Large intestine (tissue), 12 donors: ENCODE data around the gene TTLL7. TPM values are rescaled to one million over a fixed set of nuclear protein-coding genes. Genes with fewer than 3 reads are reported as not detected.
A peak's percentile ranks its signal among the peaks of the same experiment; 100 is the strongest.

ENCODE experiments used
- DNase-seq, 2 donors: peaks; one replicate each; pipeline versions ENCODE4 v3.0.0 to v3.0.0-alpha.2; 2013
- H3K27ac ChIP-seq: one replicate; pipeline ENCODE4 v1.5.1; 2013; ENCODE audit warnings: low read length
- H3K27me3 ChIP-seq: 2 replicates; pipeline ENCODE4 v1.6.1; 2013; ENCODE audit warnings: low read length; ENCODE audit not compliant: control insufficient read depth, insufficient read depth
- H3K36me3 ChIP-seq: 2 replicates; pipeline ENCODE4 v1.6.1; 2013; ENCODE audit warnings: low read length; ENCODE audit not compliant: control insufficient read depth, insufficient read depth
- H3K4me1 ChIP-seq: one replicate; pipeline ENCODE4 v1.6.1; 2013; ENCODE audit warnings: low read length; ENCODE audit not compliant: control insufficient read depth, insufficient read depth
- H3K4me3 ChIP-seq: one replicate; pipeline ENCODE4 v1.5.1; 2013; ENCODE audit warnings: low read length
- H3K9me3 ChIP-seq: one replicate; pipeline ENCODE4 v1.6.1; 2013; ENCODE audit warnings: mild to moderate bottlenecking, low read depth, low read length, moderate library complexity; ENCODE audit not compliant: control insufficient read depth
- WGBS: methylation state at CpG from one replicate; pipeline ENCODE4 v1.1.5; 2013; ENCODE audit warnings: low lambda C conversion rate; ENCODE audit not compliant: insufficient coverage; 5-methylcytosine and 5-hydroxymethylcytosine counted together
- long read RNA-seq, 11 donors: transcript quantifications; one replicate each; lab custom pipeline, GENCODE V29; 2026
- polyA plus RNA-seq: library from polyadenylated mRNA; unstranded; fragments of 120-200 nt; gene quantifications from one replicate; pipeline ENCODE4 v1.2.1, GENCODE V29; 2013

The TTLL7 gene, protein sequence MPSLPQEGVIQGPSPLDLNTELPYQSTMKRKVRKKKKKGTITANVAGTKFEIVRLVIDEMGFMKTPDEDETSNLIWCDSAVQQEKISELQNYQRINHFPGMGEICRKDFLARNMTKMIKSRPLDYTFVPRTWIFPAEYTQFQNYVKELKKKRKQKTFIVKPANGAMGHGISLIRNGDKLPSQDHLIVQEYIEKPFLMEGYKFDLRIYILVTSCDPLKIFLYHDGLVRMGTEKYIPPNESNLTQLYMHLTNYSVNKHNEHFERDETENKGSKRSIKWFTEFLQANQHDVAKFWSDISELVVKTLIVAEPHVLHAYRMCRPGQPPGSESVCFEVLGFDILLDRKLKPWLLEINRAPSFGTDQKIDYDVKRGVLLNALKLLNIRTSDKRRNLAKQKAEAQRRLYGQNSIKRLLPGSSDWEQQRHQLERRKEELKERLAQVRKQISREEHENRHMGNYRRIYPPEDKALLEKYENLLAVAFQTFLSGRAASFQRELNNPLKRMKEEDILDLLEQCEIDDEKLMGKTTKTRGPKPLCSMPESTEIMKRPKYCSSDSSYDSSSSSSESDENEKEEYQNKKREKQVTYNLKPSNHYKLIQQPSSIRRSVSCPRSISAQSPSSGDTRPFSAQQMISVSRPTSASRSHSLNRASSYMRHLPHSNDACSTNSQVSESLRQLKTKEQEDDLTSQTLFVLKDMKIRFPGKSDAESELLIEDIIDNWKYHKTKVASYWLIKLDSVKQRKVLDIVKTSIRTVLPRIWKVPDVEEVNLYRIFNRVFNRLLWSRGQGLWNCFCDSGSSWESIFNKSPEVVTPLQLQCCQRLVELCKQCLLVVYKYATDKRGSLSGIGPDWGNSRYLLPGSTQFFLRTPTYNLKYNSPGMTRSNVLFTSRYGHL
- polyA plus RNA-seq, result 6.3 TPM
- long read RNA-seq, donor 1, result 0 reads
- long read RNA-seq, donor 2, result 0 reads
- long read RNA-seq, donor 3, result 0 reads
- long read RNA-seq, donor 4, result 0 reads
- long read RNA-seq, donor 5, result 0 reads
- long read RNA-seq, donor 6, full-length matches to known transcripts, result 1 of 1 reads
- long read RNA-seq, donor 6, partial matches to known transcripts, result 0 of 1 reads
- long read RNA-seq, donor 6, other reads (novel, unspliced or antisense), result 0 of 1 reads
- long read RNA-seq, donor 7, result 0 reads
- long read RNA-seq, donor 8, result 0 reads
- long read RNA-seq, donor 9, result 0 reads
- long read RNA-seq, donor 10, result 0 reads
- long read RNA-seq, donor 11, result 0 reads

DNA sequence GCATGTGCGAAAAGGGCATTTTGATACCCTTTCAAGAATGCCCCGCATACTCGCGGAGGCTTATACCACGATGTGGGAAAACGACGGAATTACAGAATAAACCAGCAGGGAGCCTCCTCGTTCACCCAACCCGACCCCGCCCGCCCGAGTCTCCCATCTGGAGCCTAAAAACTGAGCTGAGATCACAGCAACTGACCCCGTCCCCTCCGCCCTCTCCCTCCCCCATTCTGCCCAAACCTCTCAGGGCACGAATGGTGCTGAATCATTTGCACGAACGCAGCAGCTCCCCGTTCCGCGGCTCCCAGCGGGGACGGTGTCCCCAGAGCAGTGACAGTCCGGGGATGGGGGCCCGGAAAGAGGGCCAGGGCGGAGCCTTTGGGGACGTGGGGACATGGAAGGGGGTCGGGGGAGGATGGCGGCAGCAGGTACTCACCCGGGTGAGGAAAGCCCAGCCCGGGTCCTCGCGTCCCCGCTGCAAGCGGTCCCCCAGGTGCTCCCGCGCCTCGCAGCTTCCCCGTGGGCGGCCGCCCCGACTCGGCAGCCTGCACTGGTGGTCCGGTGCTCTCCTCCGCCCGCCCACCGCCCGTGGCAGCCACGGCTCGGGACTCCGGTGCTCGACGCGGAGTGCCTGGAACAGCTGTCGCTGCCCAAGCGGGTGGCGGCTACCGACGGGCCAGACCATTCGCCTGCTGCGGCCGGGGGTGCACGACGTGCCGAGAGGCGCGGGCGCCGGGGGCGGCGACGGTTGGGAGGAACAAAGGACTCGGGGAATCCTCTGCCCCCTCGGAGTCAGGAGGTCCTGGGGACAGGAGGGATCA lies at the start of gene TTLL7:
Gene TTLL7, minus strand, starts transcription at position 635 of the 818 bp plus-strand sequence. CDS start 46,921 bp downstream, outside the sequence.
- Histone ChIP-seq H3K9me3 (no peaks in the 10 kb centered on the region), H3K36me3 (no peaks in the 10 kb centered on the region), H3K27ac (no peak within 1 kb of the TSS), H3K4me1 (no peaks in the 10 kb centered on the region), H3K4me3 (peak within 1 kb of the TSS; percentile 79), H3K27me3 (peaks cover 53% of the 10 kb centered on the region)
- no CpG with 5 or more reads among the region's 73 CpGs for WGBS
- DNase-seq, result peak; percentile 48 to 82

DNA sequence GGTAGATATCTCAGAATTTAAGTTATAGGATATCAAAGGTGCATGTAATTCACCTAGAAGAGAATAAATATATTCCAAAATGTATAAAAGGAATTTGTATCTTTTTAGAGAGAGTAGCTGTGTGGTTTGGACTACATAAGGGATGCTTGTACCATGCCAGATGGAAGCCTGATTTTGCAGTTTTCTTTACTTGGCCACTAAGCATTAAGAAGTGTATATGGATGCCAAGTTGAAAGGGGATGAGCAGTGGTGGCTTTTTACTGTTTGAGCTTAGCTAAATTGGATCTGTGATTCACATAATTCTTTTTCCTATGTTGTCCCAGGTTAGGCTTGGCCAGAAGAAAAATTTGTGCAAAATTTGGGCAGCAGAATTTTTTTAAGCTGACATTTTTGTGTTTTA lies 43.5 kb upstream of the TTLL7 start:
- Histone ChIP-seq H3K9me3 (no peaks in the 10 kb centered on the region), H3K27ac (no peak overlapping the region), H3K4me3 (no peak overlapping the region), H3K4me1 (no peaks in the 10 kb centered on the region), H3K27me3 (no peaks in the 10 kb centered on the region), H3K36me3 (no peaks in the 10 kb centered on the region)
- no peak for DNase-seq

DNA sequence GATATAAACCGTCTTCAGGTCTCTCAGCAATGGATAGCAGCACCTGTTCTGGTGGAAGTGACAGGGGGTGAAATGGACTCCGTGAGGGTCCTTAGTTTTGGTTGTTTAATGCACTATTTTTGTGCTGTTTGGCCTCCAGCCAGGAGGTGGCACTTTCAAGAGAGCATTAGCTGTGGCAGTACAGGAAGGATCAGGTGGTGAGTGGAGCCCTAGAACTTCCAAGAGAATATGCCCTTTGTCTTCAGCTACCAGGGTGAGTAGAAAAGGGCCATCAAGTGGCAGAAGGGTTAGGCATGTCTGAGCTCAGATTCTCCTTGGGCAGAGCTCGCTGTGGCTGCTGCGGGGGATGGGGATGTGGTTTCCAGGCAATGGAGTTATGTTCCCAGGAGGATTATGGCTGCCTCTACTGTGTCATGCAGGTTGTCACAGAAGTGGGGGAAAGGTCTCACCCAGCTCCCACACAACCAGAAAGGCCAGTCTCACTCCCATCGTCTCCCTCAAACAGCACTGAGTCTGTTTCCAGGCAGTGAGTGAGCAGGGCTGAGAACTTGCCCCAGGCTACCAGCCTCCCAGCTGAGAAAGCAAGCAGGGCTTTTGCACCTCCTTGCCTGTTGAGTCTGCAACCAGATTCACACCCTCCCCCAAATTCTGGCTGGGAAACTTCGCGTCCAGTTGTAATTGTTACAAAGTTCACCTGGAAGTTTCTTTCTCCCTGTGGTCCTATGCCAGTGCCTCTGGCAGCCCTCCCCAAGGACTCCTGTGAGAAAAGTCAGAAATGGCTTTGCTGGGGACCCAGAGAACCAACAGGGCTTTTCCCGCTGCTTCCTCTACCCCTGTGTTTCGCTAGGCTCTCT lies 39.1 kb upstream of the TTLL7 start:
- H3K4me3 ChIP-seq, result no peak overlapping the region
- H3K4me1 ChIP-seq, result no peaks in the 10 kb centered on the region
- H3K27ac ChIP-seq, result no peak overlapping the region
- no CpG with 5 or more reads among the region's 9 CpGs for WGBS
- H3K27me3 ChIP-seq, result no peaks in the 10 kb centered on the region
- H3K36me3 ChIP-seq, result no peaks in the 10 kb centered on the region
- no peak for DNase-seq
- no peaks in the 10 kb centered on the region for H3K9me3 ChIP-seq

DNA sequence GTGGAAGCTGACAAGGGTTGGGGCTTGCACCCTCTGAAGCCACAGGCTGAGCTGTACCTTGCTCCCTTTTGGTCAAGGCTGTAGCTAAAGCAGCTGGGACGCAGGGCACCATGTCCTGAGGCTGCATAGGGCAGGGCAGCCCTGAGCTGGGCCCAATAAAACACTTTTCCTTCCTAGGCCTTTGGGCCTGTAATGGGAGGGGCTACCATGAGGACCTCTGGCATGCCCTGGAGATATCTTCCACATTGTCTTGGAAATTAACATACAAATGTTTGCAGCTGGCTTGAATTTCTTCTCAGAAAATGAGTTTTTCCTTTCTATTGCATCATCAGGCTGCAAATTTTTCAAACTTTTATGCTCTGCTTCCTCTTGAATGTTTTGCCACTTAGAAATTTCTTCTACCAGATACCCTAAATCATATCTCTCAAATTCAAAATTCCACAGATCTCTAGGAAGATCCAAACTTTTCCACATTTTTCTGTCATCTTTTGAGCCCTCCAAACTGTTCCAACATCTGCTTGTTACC lies 32.9 kb upstream of the TTLL7 start:
- H3K36me3 ChIP-seq, result no peaks in the 10 kb centered on the region
- no peak overlapping the region for H3K27ac ChIP-seq
- DNase-seq, result no peak
- no peaks in the 10 kb centered on the region for H3K9me3 ChIP-seq
- peaks cover 5% of the 10 kb centered on the region for H3K4me1 ChIP-seq
- no peak overlapping the region for H3K4me3 ChIP-seq
- H3K27me3 ChIP-seq, result no peaks in the 10 kb centered on the region
- WGBS, result no CpG with 5 or more reads among the region's 1 CpG

DNA sequence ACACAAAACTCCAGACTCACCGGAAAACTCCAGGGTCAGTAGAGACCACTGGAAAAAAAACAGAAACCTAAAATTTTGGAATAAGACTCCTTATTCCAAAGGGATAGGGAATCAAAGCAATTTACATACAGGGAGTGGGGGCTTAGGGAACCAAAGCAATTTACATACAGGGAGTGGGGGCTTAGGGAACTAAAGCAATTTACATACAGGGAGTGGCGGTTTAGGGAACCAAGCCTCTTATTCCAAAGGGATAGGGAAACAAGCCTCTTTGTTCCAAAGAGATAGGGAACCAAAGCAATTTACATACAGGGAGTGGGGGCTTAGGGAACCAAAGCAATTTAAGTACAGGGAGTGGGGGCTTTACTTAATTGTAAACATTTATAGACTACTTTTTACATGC lies 28.4 kb upstream of the TTLL7 start:
- DNase-seq, result no peak
- peaks cover 5% of the 10 kb centered on the region for H3K4me1 ChIP-seq
- no peak overlapping the region for H3K27ac ChIP-seq
- no peaks in the 10 kb centered on the region for H3K9me3 ChIP-seq
- no peak overlapping the region for H3K4me3 ChIP-seq
- 78% methylated on average over 1 of the region's 2 CpGs for WGBS
- H3K27me3 ChIP-seq, result no peaks in the 10 kb centered on the region
- no peaks in the 10 kb centered on the region for H3K36me3 ChIP-seq

DNA sequence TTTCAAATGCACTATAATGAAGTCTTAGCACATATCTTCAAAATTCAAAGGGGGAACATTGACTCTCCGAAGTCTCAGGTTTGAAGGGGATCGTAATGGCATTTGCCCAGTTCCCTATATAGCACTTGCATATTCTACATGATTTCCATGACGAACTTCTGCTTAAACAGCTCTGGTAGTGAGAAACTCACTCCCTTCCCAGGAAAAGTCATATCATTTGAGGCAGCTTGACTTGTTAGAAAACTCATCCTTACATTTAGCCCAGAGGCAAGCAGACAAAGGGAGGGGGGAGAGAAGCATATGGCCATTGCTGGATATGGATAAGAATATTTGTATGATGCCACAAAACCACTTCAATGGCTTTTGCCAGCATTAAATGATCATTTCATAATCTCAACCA lies 27.0 kb upstream of the TTLL7 start:
- WGBS, result no CpG with 5 or more reads among the region's 3 CpGs

DNA sequence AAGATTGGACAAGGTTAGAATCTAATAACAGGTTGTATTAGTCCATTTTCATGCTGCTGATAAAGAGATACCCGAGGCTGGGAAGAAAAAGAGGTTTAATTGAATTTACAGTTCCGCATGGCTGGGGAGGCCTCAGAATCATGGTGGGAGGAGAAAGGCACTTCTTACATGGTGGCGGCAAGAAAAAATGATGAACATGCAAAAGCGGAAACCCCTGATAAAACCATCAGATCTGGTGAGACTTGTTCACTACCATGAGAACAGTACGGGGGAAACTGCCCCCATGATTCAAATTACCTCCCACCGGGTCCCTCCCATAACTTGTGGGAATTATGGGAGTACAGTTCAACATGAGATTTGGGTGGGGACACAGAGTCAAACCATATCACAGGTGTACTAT lies 22.9 kb upstream of the TTLL7 start:
- no peaks in the 10 kb centered on the region for H3K36me3 ChIP-seq
- H3K27me3 ChIP-seq, result no peaks in the 10 kb centered on the region
- H3K4me1 ChIP-seq, result no peaks in the 10 kb centered on the region
- no peak overlapping the region for H3K4me3 ChIP-seq
- no peak for DNase-seq
- H3K27ac ChIP-seq, result no peak overlapping the region
- no CpG with 5 or more reads among the region's 6 CpGs for WGBS
- H3K9me3 ChIP-seq, result no peaks in the 10 kb centered on the region

More for the DNA sequence above, 27.0 kb upstream of the TTLL7 start:
- Histone ChIP-seq H3K36me3 (no peaks in the 10 kb centered on the region), H3K4me1 (no peaks in the 10 kb centered on the region), H3K9me3 (no peaks in the 10 kb centered on the region), H3K4me3 (no peak overlapping the region), H3K27ac (no peak overlapping the region), H3K27me3 (no peaks in the 10 kb centered on the region)
- no peak for DNase-seq

DNA sequence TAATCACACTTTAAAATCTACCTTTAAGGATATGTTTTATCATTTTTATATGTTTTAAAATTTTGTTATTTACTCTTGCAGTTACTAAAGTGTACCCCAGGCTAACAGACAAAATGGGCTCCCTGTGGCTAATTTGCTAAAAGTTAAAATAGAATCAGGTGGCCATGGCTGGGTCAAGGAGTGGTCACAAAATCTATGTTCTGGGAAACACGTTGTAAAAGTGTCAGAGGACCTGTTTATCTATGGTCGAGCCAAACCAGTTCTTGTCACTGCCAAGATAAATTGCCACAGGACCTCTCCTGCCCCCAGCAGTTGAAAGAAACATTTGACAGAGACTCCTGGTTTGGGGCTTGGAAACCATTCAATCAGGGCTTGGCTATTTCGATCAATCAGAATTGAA lies 21.2 kb upstream of the TTLL7 start:
- no peak overlapping the region for H3K27ac ChIP-seq
- 0% methylated on average over 1 of the region's 3 CpGs for WGBS
- no peaks in the 10 kb centered on the region for H3K36me3 ChIP-seq
- no peaks in the 10 kb centered on the region for H3K4me1 ChIP-seq
- DNase-seq, result no peak
- H3K9me3 ChIP-seq, result no peaks in the 10 kb centered on the region
- no peak overlapping the region for H3K4me3 ChIP-seq
- no peaks in the 10 kb centered on the region for H3K27me3 ChIP-seq

DNA sequence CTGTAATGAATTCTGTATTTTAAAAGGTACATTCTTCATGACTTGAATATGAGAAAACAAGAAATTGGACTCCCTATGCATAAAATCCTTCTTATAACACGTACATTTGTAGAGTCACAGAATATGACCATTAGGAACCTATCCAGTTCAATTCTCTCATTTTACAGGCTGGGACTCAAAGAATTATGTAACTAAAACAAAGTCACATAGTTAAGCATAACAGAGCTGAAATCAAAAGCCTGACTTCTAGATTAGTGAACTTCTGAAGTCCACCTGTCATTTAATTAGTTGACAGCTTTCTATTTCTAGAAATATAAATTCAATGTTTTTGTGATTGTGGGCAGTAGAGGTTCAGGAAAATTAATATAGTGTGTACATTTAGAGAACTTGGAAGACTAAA lies 20.3 kb upstream of the TTLL7 start:
- no peaks in the 10 kb centered on the region for H3K36me3 ChIP-seq
- H3K9me3 ChIP-seq, result no peaks in the 10 kb centered on the region
- no peaks in the 10 kb centered on the region for H3K27me3 ChIP-seq
- no peak for DNase-seq
- no peak overlapping the region for H3K27ac ChIP-seq
- no peaks in the 10 kb centered on the region for H3K4me1 ChIP-seq
- WGBS, result no CpG with 5 or more reads among the region's 1 CpG
- H3K4me3 ChIP-seq, result no peak overlapping the region
